ELR (cell line): ENCODE measurements around the gene ATP6V1A.
"Not testable (repeated sequence)": the region's sequence is repeated elsewhere in the genome, so short reads cannot be mapped to it uniquely, and the experiment has no call there.

ENCODE experiments used
- DNase-seq: peaks from one replicate; pipeline ENCODE4 v3.0.0-alpha.2; 2015; ENCODE audit warnings: low read depth

The ATP6V1A gene

GRCh38 chr3:113829576-113830354 is 82.9 kb downstream of the ATP6V1A start:
- no peak for DNase-seq

- no peak for DNase-seq
These were observed 84.2 kb downstream of the ATP6V1A start for GRCh38 chr3:113831103-113831355.

DNA sequence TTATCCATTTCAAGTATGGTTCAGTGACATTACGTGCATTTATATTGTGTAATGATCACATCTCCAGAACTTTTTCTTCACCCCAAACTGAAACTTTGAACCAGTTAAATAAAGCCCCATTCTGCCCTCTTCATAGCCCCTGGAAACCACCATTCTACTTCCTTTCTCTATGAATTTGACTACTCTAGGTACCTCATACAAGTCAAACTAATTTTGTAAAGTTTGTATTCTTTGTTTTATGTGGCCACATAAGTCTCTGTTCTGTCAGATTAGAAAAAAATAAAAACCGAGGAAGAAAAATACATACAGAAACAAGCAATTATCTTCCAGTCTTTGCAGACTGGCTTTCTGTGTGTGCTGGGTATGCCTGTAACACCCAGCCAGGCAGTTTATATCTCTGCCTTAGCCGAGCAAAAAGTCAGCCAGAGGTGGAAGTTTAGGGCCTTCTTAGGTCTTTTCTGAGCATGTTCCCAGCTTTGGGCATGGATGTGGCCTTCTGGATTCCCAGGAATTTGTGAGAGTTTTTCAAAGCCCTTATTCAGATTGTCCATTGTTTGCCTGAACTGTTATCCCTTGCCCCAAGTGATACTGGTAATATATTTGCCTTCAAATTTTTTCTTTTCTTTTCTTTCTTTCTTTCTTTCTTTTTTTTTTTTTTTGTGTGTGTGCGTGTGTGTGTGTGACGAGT is 85.8 kb downstream of the ATP6V1A start:
- no peak for DNase-seq

- no peak for DNase-seq
These were observed 88.1 kb downstream of the ATP6V1A start for GRCh38 chr3:113834983-113835382.

- peak; percentile 92 for DNase-seq
These were observed 91.9 kb downstream of the ATP6V1A start, which contains the start of gene GRAMD1C for GRCh38 chr3:113838631-113839209. TSS of gene GRAMD1C (plus strand) at chr3:113838788. CDS start at chr3:113838910, 122 bp downstream.

- DNase-seq = no peak
These were observed 92.7 kb downstream of the ATP6V1A start for GRCh38 chr3:113839551-113839950.

DNA sequence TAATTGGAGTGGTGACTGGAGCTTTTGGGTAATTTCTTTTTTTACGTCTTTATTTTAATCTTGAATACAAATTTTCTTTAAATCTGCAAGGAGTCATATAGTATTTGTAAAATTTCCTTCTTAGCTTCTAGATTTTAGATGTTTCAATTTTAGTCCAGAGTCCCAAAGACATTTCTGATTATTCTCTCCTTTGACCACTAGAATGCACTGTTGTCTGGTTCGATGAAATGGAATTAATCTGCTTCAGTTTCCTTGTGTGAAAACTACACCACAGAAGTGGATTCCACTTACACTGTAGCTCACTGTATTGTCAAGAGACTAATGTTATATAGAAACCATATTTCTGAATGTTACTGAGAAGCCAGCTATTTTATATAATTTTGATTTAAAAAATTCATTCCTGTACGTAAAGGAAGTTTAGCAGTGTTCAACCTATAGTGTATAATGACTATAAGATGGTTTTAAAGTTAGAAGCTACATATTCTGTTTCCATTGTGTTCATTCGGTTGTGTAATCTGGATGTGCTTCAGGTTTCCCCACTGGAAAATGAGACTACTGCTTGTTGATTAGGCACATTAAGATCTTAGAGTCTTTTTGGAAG is 97.9 kb downstream of the ATP6V1A start:
- DNase-seq = peak; percentile 56

DNA sequence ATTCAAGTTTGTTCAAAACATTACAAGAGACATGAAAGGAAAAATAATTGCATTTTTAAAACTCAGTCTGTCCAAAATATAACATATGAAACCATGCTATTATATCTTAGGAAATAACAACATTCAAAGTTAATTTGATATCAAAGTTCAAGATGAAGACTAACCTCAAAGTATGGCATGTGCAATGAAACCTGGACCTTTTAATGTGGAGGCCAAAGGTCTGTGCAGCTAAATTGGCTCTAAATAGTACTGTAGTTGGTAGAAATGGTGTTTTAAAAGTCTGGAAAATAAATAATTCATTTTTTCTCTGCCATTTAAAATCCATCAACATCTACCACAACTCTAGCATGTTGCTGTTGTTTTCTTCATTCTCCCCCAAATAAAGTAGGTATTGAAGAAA is 100.4 kb downstream of the ATP6V1A start:
- no peak for DNase-seq

GRCh38 chr3:113847664-113848461 is 101.0 kb downstream of the ATP6V1A start:
- DNase-seq = no peak

DNA sequence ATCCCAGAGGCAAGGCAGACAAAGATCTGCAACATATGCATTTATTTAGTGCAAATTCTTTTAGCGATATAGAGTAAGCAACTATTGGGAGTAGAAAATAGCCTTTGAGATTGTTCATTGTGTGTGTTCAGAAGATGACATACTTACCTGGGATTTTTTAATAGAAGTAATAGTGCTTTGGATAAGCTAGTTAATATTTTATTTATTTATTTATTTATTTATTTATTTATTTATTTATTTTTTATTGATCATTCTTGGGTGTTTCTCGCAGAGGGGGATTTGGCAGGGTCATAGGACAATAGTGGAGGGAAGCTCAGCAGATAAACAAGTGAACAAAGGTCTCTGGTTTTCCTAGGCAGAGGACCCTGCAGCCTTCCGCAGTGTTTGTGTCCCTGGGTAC is 102.2 kb downstream of the ATP6V1A start:
- not testable (repeated sequence) for DNase-seq

DNA sequence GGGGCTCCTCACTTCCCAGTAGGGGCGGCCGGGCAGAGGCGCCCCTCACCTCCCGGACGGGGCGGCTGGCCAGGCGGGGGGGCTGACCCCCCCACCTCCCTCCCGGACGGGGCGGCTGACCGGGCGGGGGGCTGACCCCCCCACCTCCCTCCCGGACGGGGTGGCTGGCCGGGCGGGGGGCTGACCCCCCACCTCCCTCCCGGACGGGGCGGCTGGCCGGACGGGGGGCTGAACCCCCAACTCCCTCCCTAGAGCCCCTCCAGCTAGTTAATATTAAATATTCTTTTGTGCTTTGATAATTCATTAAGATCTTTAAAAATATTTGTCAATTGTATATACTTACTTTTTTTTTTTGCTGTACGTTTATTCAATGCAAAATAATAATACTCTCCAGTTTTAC is 103.0 kb downstream of the ATP6V1A start:
- not testable (repeated sequence) for DNase-seq

DNA sequence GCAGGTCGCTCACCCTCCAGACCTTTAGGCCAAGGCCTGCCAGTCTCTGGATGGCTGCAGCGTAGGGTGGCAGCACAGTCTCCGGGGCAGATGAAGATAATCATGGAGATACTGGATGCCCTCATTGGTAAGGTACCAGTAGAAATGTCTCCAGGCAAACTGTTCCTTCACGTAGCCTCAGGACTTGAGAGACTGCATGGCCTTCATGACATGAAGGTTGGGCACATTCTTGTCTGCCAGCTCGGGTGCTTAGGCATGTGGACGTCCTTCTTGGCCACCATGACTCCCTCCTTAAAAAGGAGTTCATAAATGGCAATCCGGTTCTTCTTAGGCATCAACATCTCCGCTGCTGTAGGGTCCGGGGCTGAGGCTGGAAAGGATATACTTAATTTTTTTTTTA is 103.6 kb downstream of the ATP6V1A start:
- not testable (repeated sequence) for DNase-seq

- no peak for DNase-seq
These were observed 105.7 kb downstream of the ATP6V1A start for GRCh38 chr3:113852506-113852905.
